Right lobe of liver (tissue), 4 donors: ENCODE results near the gene PTPRU.

ENCODE experiments used
- POLR2A ChIP-seq: fragments of 450-650 bp; IDR thresholded peaks from one replicate; pipeline ENCODE4 v1.6.1; 2017; ENCODE audit warnings: antibody characterized with exemption, mild to moderate bottlenecking
- TF ChIP-seq, protein P1 (sequence below), 4 donors: fragments of 200-600 bp in 3 of 4; fragments of 450-650 bp in 1 of 4; IDR thresholded peaks; one replicate each; pipeline versions ENCODE4 v1.5.1 to v1.8.0; 2016 to 2022; ENCODE audit warnings: antibody characterized with exemption in 4 of 4, mild to moderate bottlenecking in 2 of 4
- donor health status: DM: no; HTN: no; CAD: no.
- donor health status: DM: no; HTN: no; CAD: no.
- donor health status: DM: no; HTN: yes; CAD: no.

DNA sequence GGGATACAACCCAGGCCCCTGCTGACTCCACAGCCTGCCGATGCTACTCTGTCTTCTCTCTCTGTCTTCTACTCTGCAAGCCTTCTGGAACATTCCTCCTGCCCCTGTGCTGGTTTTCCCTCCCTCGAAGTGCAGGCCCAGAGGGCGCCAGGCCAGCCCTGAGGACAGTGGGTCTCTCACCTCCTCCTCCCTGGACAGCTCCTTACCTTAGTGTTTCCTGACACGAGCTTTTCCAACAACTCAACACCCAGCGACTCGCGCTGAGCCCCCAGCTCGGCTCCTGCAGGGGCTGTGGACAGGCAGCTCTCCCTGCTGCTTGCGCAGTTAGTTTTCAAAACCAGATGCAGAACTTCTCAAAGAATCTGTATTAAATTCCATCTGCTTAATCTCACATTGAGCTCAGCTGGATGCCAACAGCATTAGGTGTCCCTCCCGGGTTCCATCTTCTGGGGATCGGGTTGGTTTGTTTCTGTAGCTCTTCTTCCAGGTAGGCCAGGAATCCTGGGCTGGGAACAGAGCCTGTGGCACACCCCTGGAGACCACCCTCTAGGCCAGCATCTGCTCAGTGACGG is 54.2 kb downstream of the PTPRU start:
- TF ChIP-seq POLR2A: no peak
- TF ChIP-seq, protein P1, sequence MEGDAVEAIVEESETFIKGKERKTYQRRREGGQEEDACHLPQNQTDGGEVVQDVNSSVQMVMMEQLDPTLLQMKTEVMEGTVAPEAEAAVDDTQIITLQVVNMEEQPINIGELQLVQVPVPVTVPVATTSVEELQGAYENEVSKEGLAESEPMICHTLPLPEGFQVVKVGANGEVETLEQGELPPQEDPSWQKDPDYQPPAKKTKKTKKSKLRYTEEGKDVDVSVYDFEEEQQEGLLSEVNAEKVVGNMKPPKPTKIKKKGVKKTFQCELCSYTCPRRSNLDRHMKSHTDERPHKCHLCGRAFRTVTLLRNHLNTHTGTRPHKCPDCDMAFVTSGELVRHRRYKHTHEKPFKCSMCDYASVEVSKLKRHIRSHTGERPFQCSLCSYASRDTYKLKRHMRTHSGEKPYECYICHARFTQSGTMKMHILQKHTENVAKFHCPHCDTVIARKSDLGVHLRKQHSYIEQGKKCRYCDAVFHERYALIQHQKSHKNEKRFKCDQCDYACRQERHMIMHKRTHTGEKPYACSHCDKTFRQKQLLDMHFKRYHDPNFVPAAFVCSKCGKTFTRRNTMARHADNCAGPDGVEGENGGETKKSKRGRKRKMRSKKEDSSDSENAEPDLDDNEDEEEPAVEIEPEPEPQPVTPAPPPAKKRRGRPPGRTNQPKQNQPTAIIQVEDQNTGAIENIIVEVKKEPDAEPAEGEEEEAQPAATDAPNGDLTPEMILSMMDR (IDR thresholded peaks at IDR 0.05): no peak
